COR-L47 (cell line): Measurements from ENCODE around the gene NPC1.

ENCODE experiments used
- DNase-seq: peaks from one replicate; lab custom pipeline; 2025; lab: John Stamatoyannopoulos, UW

Gene NPC1

DNA sequence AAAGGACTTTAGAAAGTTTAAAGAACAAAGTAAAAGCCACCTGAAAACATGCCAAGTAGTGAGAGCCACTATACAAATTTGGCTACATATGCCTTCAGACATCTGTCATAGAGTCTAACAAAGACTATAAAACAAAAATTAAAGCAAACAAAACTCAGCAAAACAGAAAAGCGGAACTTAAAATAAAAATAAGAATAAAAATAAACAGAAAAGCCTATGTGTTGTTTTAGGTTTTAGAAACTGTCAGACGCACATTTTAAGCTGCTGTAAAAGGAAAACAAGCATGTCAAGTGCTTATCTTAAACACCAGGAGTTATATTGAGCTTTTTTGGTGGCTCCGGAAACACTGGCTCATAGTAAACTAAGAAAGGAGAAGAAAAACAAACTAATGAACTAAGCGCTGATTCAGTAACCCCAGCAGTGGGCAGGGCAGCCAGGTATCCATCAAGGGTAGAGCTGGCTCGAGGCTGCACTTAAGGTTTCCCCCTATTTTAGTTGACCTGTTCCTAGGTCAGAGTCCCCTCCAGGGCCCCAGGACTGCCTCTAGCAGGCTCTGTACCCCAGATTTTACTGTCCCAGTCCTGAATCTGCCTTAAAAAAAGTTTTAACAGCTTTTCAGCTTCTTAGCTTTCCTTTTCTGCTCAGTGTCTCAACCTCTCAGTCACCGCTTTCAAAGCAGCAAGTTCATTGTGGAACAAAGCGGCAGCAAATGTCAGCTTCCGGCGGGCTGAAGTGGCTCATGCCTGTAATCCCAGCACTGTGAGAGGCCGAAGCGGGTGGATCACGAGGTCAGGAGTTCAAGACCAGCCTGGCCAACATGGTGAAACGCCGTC, 98.4 kb downstream of the NPC1 start:
- no peak for DNase-seq

DNA sequence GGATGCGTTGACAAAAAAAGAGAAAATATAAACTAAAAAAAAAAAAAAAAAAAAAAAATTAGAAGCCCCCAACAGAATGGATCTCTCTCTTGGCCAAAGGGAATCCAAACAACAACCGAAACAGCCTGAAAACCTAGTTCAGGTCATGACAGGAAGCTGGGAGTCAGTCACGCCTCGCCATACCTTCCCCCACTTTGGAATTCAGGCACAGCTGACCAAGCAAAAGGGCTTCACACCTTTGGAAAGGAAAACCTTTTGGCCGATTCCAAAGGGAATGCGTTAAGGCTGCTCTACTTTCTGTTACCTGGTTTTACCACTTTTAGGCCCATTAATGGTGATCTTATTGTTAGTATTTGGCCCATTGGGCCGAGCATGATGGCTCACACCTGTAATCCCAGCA, 100.9 kb downstream of the NPC1 start:
- DNase-seq, result no peak

DNA sequence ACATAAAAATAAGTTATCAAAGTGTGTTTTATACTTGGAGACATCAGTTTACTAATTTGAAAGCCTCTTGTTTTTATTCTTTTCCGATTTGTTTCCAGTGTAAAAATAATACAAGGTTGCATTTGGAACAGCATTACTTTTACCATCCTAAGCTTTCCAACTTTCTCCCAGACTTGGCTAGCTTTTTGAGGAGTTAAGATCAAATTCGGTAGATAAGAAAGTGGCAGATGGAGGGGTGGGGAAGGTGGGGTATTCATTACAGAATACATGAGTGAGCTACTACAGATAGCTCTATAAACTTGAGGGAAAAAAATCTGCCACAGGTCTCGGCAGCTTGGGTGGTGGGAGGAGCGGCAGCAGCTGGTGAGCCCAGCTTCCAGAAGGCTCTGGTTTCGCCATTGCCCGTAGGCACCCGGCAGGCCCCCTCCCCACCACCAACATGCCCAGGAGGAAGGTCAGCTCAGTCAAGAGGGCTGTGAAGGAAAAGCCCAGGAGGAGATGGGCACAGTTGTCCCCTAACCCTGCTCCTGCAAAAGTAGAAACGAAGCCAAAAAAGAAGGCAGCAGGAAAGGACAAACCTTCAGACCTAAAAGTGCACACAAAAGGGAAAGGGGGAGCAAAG, 101.6 kb downstream of the NPC1 start:
- no peak for DNase-seq
